Endothelial cell of umbilical vein (primary cell): Measurements from ENCODE around the gene PLA2G4E. TPM values are rescaled to one million over a fixed set of nuclear protein-coding genes. Genes with fewer than 3 reads are reported as not detected.

Experiments used
- BruUV-seq: library from RNA; stranded (reverse); fragments of 400-500 nt; replicated peaks from 2 replicates; lab custom pipeline; 2021; lab: Mats Ljungman, UMichigan
- CTCF ChIA-PET: fragments of 300-600, 350-600 bp; sonication (Branson Sonifier 250); formaldehyde crosslinking; loops from one replicate; lab custom pipeline; 2021; ENCODE audit warnings: antibody characterized with exemption, inconsistent platforms; lab: Charles Lee
- POLR2A ChIA-PET: fragments of 300-600, 350-600 bp; sonication (Branson Sonifier 250); formaldehyde crosslinking; loops from one replicate; lab custom pipeline; 2021; ENCODE audit warnings: antibody characterized with exemption, inconsistent platforms; lab: Charles Lee
- DNase-seq: peaks from one replicate; pipeline ENCODE4 v3.0.0-alpha.2; 2011; ENCODE audit warnings: low read depth, low spot score
- FAIRE-seq: peaks from 2 replicates; lab custom pipeline; 2011; peaks lifted over from hg19 to GRCh38; lab: Jason Lieb, UNC
- H2AFZ ChIP-seq: 2 replicates; pipeline ENCODE4 v1.6.0; 2012; ENCODE audit warnings: low read depth, low read length, control low read depth, inconsistent platforms
- H3K27ac ChIP-seq: 2 replicates; pipeline ENCODE4 v1.5.1; 2011; ENCODE audit warnings: low read depth, mild to moderate bottlenecking, control low read depth, low read length, moderate library complexity; ENCODE audit not compliant: insufficient read depth
- H3K27me3 ChIP-seq, 2 experiments: 2 replicates each; pipeline versions ENCODE4 v1.6.0 to v1.6.1; 2011; ENCODE audit warnings: low read length in 2 of 2, mixed read lengths in 1 of 2; ENCODE audit not compliant: control insufficient read depth in 2 of 2, insufficient read depth in 2 of 2
- H3K36me3 ChIP-seq, 2 experiments: 2 replicates in 1 of 2; 3 replicates in 1 of 2; pipeline ENCODE4 v1.5.1; 2011; ENCODE audit warnings: low read length in 2 of 2, mild to moderate bottlenecking in 1 of 2, moderate library complexity in 1 of 2; ENCODE audit not compliant: control insufficient read depth in 2 of 2, insufficient read depth in 2 of 2; ENCODE audit errors: extremely low read depth in 1 of 2
- H3K4me1 ChIP-seq: 3 replicates; pipeline ENCODE4 v1.5.1; 2011; ENCODE audit warnings: mild to moderate bottlenecking, low read length; ENCODE audit not compliant: control insufficient read depth, insufficient read depth; ENCODE audit errors: extremely low read depth
- H3K4me2 ChIP-seq: 2 replicates; pipeline ENCODE4 v1.6.1; 2011; ENCODE audit warnings: low read length, control low read depth, mixed read lengths; ENCODE audit not compliant: insufficient read depth
- H3K4me3 ChIP-seq, 3 experiments: fragments of 200-600 bp in 1 of 3; sonication (generic), shearing (Covaris generic) in 1 of 3; replicated peaks in 1 of 3; 2 replicates each; pipeline ENCODE4 v1.5.1; 2011 to 2016; ENCODE audit warnings: control low read depth in 3 of 3, low read length in 3 of 3, mild to moderate bottlenecking in 2 of 3, inconsistent platforms in 1 of 3, low read depth in 1 of 3, moderate library complexity in 1 of 3; ENCODE audit not compliant: insufficient read depth in 1 of 3
- H3K79me2 ChIP-seq: 2 replicates; pipeline ENCODE4 v1.6.0; 2012; ENCODE audit warnings: low read length, inconsistent platforms; ENCODE audit not compliant: control insufficient read depth, insufficient read depth
- H3K9ac ChIP-seq: replicated peaks from 2 replicates; pipeline ENCODE3; 2011; ENCODE audit warnings: low read length, control low read depth; ENCODE audit not compliant: insufficient read depth; ENCODE audit errors: extremely low read depth
- H3K9me1 ChIP-seq: replicated peaks from 3 replicates; pipeline ENCODE4 v1.6.0; 2011; ENCODE audit warnings: mild to moderate bottlenecking, low read length; ENCODE audit not compliant: control insufficient read depth, insufficient read depth; ENCODE audit errors: extremely low read depth
- H3K9me3 ChIP-seq: replicated peaks from 2 replicates; pipeline ENCODE4 v1.5.1; 2012; ENCODE audit warnings: low read length, inconsistent platforms; ENCODE audit not compliant: control insufficient read depth, insufficient read depth
- H4K20me1 ChIP-seq: replicated peaks from 2 replicates; pipeline ENCODE3; 2011; ENCODE audit warnings: mild to moderate bottlenecking, low read length; ENCODE audit not compliant: control insufficient read depth, insufficient read depth; ENCODE audit errors: extremely low read depth
- CTCF ChIP-seq, 2 donors: IDR thresholded peaks; 1 replicate in 1 of 2; 2 replicates in 1 of 2; pipeline ENCODE4 v1.5.1; 2011; ENCODE audit warnings: low read length in 2 of 2, mild to moderate bottlenecking in 2 of 2, moderate library complexity in 2 of 2, control low read depth in 1 of 2, inconsistent platforms in 1 of 2, low read depth in 1 of 2; ENCODE audit not compliant: insufficient read depth in 1 of 2; ENCODE audit errors: extremely low read depth in 1 of 2
- FOS ChIP-seq: IDR thresholded peaks from 2 replicates; pipeline ENCODE4 v1.6.1; 2011; ENCODE audit warnings: mild to moderate bottlenecking, low read length, moderate library complexity, borderline replicate concordance; ENCODE audit not compliant: insufficient read depth
- GATA2 ChIP-seq: IDR thresholded peaks from 2 replicates; pipeline ENCODE4 v1.7.0; 2011; ENCODE audit warnings: low read depth, mild to moderate bottlenecking, moderate library complexity, mixed read lengths, low read length; ENCODE audit not compliant: insufficient read length, insufficient read depth
- JUN ChIP-seq: IDR thresholded peaks from 2 replicates; pipeline ENCODE4 v1.6.1; 2011; ENCODE audit warnings: borderline replicate concordance, low read depth; ENCODE audit not compliant: insufficient read length, insufficient read depth
- POLR2AphosphoS5 ChIP-seq: IDR thresholded peaks from 2 replicates; pipeline ENCODE4 v1.6.1; 2012; ENCODE audit warnings: low read depth, mild to moderate bottlenecking, control low read depth, low read length, moderate library complexity; ENCODE audit not compliant: insufficient read depth
- dilution Hi-C: fragments of 300-500 bp; cut with MboI; formaldehyde crosslinking; loops from one replicate; pipeline ENCODE4 v1.15.0; 2019; ENCODE audit warnings: low sequenced_read_pairs; ENCODE audit not compliant: extremely low pct_ligation_motif_present
- intact Hi-C: fragments of 100-400 bp; cut with micrococcal nuclease; formaldehyde crosslinking; loops from one replicate; pipeline ENCODE4 v1.10.0; 2022
- polyA plus RNA-seq, 4 experiments: library from polyadenylated mRNA; depleted of rRNA in 3 of 4; stranded (reverse) in 3 of 4; unstranded in 1 of 4; fragments of >200 nt; gene quantifications; 2 replicates each; pipeline versions ENCODE4 v1.2.1 to v1.2.3, GENCODE V29; 2011 to 2012; ENCODE audit warnings: missing spikeins in 1 of 4
- total RNA-seq: library from RNA; stranded (reverse); gene quantifications from 2 replicates; pipeline ENCODE4 v1.2.3, GENCODE V29; 2021

Gene PLA2G4E
- total and polyA plus RNA-seq, 2 donors (not counting 3 experiments of a cell fraction or from before 2014, with no cell fraction given) = not detected

GRCh38 chr15:42068601-42069000, 47.8 kb upstream of the PLA2G4E start:
- TF ChIP-seq POLR2AphosphoS5 (no peak), JUN (no peak)
- dilution Hi-C loops (no loop called here), intact Hi-C loops (loop anchor here (5.0 kb wide), 1 partner anchor 404 kb away; no protein-coding TSS in a partner anchor)
- H3K4me2 ChIP-seq = no peak overlapping the region
- ChIA-PET CTCF (interaction anchor here (0.9 to 7.9 kb wide), 7 partner anchors 13 to 79 kb away, joined by 3 to 96 read pairs (median 4); no protein-coding TSS in a partner anchor), POLR2A (no interaction called here)
- no peaks in the 10 kb centered on the region for H3K27me3 ChIP-seq
- no peaks in the 10 kb centered on the region for H3K9me1 ChIP-seq
- FAIRE-seq = no peak
- no peaks in the 10 kb centered on the region for H4K20me1 ChIP-seq
- no peak overlapping the region for H3K4me3 ChIP-seq
- no peaks in the 10 kb centered on the region for H3K79me2 ChIP-seq
- H3K9ac ChIP-seq = no peak overlapping the region
- H2AFZ ChIP-seq = no peak overlapping the region
- H3K36me3 ChIP-seq = no peaks in the 10 kb centered on the region
- H3K27ac ChIP-seq = no peak overlapping the region
- no peaks in the 10 kb centered on the region for H3K4me1 ChIP-seq
- H3K9me3 ChIP-seq = no peaks in the 10 kb centered on the region
- no TSS peak for BruUV-seq
- no peak for DNase-seq

GRCh38 chr15:42066764-42067415, 46.0 kb upstream of the PLA2G4E start:
- H3K4me2 ChIP-seq = no peak overlapping the region
- no peak overlapping the region for H3K9ac ChIP-seq
- BruUV-seq = no TSS peak
- DNase-seq (no peak), FAIRE-seq (no peak)
- H3K27ac ChIP-seq = no peak overlapping the region
- dilution Hi-C loops = no loop called here
- intact Hi-C loops = loop anchor here (1.0 to 5.0 kb wide), 3 partner anchors 17 to 405 kb away; no protein-coding TSS in a partner anchor
- CTCF ChIA-PET = interaction anchor here (0.7 to 7.9 kb wide), 10 partner anchors 11 to 1219 kb away, joined by 3 to 96 read pairs (median 6); no protein-coding TSS in a partner anchor
- H3K79me2 ChIP-seq = no peaks in the 10 kb centered on the region
- H3K4me3 ChIP-seq = no peak overlapping the region
- no peaks in the 10 kb centered on the region for H3K9me1 ChIP-seq
- POLR2A ChIA-PET = no interaction called here
- no peaks in the 10 kb centered on the region for H3K36me3 ChIP-seq
- no peaks in the 10 kb centered on the region for H3K4me1 ChIP-seq
- H3K27me3 ChIP-seq = no peaks in the 10 kb centered on the region
- no peaks in the 10 kb centered on the region for H4K20me1 ChIP-seq
- H2AFZ ChIP-seq = no peak overlapping the region
- no peaks in the 10 kb centered on the region for H3K9me3 ChIP-seq
- TF ChIP-seq GATA2 = no peak
- no peak for TF ChIP-seq JUN
- no peak for TF ChIP-seq FOS
- TF ChIP-seq CTCF (IDR thresholded peaks at IDR 0.05; ENCODE audit: extremely low read depth in 1 of 2, insufficient read depth in 1 of 2, low read depth in 1 of 2, low read length in 2 of 2) = no peak
